Stomach (tissue), 9 donors: Measurements from ENCODE around the gene LRCH1. TPM values are rescaled to one million over a fixed set of nuclear protein-coding genes. Genes with fewer than 3 reads are reported as not detected.

ENCODE experiments used
- DNase-seq, 2 donors: peaks; one replicate each; pipeline versions ENCODE4 v3.0.0 to v3.0.0-alpha.2; 2013 to 2019
- H3K27ac ChIP-seq, 5 donors: fragments of 200-600 bp in 4 of 5; sonication (generic) in 4 of 5; one replicate each; pipeline ENCODE4 v1.5.1; 2013 to 2019; ENCODE audit warnings: mild to moderate bottlenecking in 1 of 5, moderate library complexity in 1 of 5
- H3K27me3 ChIP-seq, 3 donors: fragments of 200-600 bp; sonication (generic); one replicate each; pipeline ENCODE4 v1.5.1; 2017 to 2019; ENCODE audit warnings: mixed run types in 1 of 3
- H3K36me3 ChIP-seq, 4 donors: fragments of 200-600 bp; sonication (generic); 1 replicate in 3 of 4; 2 replicates in 1 of 4; pipeline ENCODE4 v1.5.1; 2016 to 2019
- H3K4me1 ChIP-seq, 4 donors: fragments of 200-600 bp; sonication (generic); one replicate each; pipeline ENCODE4 v1.5.1; 2016 to 2019
- H3K4me3 ChIP-seq, 4 donors: fragments of 200-600 bp; sonication (generic) in 3 of 4; one replicate each; pipeline ENCODE4 v1.5.1; 2016 to 2019; ENCODE audit warnings: mild to moderate bottlenecking in 1 of 4
- H3K9me3 ChIP-seq, 4 donors: fragments of 200-600 bp; sonication (generic); one replicate each; pipeline ENCODE4 v1.5.1; 2016 to 2019
- EP300 ChIP-seq: sonication (generic); formaldehyde crosslinking; IDR thresholded peaks from one replicate; pipeline ENCODE4 v1.6.1; 2017; ENCODE audit warnings: antibody characterized with exemption
- POLR2A ChIP-seq, 4 donors: fragments of 450-650 bp; IDR thresholded peaks; one replicate each; pipeline ENCODE4 v1.6.1; 2016; ENCODE audit warnings: antibody characterized with exemption in 4 of 4, control low read depth in 2 of 4, mild to moderate bottlenecking in 1 of 4, moderate library complexity in 1 of 4
- POLR2AphosphoS5 ChIP-seq, 3 donors: sonication (generic); formaldehyde crosslinking; IDR thresholded peaks; one replicate each; pipeline ENCODE4 v1.6.1; 2016; ENCODE audit warnings: antibody characterized with exemption in 3 of 3
- WGBS, 5 donors: extraction: QIAGEN DNeasy Blood & Tissue Kit in 3 of 5; methylation state at CpG; one replicate each; pipeline versions ENCODE4 v1.1.5 to v1.1.7; 2013 to 2018; 5-methylcytosine and 5-hydroxymethylcytosine counted together
- intact Hi-C: fragments of 100-400 bp; cut with DNase I; formaldehyde crosslinking; loops from one replicate; pipeline ENCODE4 v1.15.1; 2023; ENCODE audit warnings: low total_unique reads
- polyA plus RNA-seq, 3 donors: library from polyadenylated mRNA; stranded (reverse); fragments of 200-250 nt; gene quantifications; one replicate each; pipeline ENCODE4 v1.2.3, GENCODE V29; 2013
- total RNA-seq, 5 donors: library from RNA; depleted of rRNA; stranded (reverse); fragments of >200 nt; gene quantifications; one replicate each; pipeline versions ENCODE4 v1.1.0 to v1.2.3, GENCODE V29; 2014 to 2016
- TF ChIP-seq, protein P1 (sequence below), 7 experiments: fragments of 450-650 bp in 4 of 7; fragments of 200-600 bp in 3 of 7; sonication (generic) in 3 of 7; IDR thresholded peaks; one replicate each; pipeline ENCODE4 v1.5.1; 2016 to 2019; ENCODE audit warnings: antibody characterized with exemption in 7 of 7, control low read depth in 2 of 7, mild to moderate bottlenecking in 1 of 7
- donor health status: healthy with polysubstance abuse.
- donor health status: Bipolar disorder and iron deficiency.
- donor health status: healthy.

LRCH1 gene
- total and polyA plus RNA-seq, 8 donors: 5.4 to 70.6 (median 19.4) TPM

DNA sequence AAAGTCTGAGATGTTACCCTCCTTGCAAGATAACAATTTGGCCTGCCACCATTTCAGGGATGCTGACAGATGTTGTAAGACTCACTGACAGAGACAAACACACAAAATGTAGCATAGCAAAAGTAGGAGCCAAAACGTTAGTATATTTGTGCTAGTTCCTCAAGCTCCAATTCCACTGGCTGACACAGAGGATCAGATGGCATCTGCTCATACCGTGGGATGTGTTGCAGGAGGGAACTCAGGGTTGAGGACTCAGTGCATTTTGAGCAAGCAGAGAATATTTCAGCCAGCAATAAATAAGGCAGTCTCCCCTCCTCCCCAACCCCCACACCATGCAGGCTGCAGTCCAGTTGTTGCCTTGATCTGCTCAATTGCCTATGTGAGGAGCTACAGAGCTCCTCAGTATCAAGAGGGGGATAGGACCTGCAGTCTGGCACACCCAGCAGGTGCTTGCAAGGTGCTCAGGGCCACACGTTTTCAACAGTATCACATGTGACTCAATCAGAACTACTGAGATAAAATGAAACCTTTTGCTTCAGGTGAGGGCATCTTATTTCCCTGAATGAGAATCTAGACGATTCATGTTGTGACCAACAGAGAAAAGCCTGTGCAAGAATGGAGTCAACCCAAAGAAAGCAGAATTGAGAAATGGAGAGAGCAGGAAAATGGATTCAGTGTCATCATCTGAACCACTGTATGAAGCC, 23.6 kb upstream of the LRCH1 start:
- Histone ChIP-seq H3K9me3 (no peaks in the 10 kb centered on the region), H3K4me3 (no peak overlapping the region), H3K27me3 (no peaks in the 10 kb centered on the region), H3K36me3 (no peaks in the 10 kb centered on the region), H3K4me1 (peaks cover 0 to 18% (median 5%) of the 10 kb centered on the region in 4 donors), H3K27ac (no peak overlapping the region)
- 55 to 71% (median 65%) methylated on average over 4 of the region's 4 CpGs for WGBS, 5 donors
- intact Hi-C loops: no loop called here
- TF ChIP-seq POLR2A (IDR thresholded peaks at IDR 0.05) (no peak), EP300 (no peak), POLR2AphosphoS5 (IDR thresholded peaks at IDR 0.05) (no peak)
- TF ChIP-seq, protein P1, sequence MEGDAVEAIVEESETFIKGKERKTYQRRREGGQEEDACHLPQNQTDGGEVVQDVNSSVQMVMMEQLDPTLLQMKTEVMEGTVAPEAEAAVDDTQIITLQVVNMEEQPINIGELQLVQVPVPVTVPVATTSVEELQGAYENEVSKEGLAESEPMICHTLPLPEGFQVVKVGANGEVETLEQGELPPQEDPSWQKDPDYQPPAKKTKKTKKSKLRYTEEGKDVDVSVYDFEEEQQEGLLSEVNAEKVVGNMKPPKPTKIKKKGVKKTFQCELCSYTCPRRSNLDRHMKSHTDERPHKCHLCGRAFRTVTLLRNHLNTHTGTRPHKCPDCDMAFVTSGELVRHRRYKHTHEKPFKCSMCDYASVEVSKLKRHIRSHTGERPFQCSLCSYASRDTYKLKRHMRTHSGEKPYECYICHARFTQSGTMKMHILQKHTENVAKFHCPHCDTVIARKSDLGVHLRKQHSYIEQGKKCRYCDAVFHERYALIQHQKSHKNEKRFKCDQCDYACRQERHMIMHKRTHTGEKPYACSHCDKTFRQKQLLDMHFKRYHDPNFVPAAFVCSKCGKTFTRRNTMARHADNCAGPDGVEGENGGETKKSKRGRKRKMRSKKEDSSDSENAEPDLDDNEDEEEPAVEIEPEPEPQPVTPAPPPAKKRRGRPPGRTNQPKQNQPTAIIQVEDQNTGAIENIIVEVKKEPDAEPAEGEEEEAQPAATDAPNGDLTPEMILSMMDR (IDR thresholded peaks at IDR 0.05): no peak
- no peak for DNase-seq

DNA sequence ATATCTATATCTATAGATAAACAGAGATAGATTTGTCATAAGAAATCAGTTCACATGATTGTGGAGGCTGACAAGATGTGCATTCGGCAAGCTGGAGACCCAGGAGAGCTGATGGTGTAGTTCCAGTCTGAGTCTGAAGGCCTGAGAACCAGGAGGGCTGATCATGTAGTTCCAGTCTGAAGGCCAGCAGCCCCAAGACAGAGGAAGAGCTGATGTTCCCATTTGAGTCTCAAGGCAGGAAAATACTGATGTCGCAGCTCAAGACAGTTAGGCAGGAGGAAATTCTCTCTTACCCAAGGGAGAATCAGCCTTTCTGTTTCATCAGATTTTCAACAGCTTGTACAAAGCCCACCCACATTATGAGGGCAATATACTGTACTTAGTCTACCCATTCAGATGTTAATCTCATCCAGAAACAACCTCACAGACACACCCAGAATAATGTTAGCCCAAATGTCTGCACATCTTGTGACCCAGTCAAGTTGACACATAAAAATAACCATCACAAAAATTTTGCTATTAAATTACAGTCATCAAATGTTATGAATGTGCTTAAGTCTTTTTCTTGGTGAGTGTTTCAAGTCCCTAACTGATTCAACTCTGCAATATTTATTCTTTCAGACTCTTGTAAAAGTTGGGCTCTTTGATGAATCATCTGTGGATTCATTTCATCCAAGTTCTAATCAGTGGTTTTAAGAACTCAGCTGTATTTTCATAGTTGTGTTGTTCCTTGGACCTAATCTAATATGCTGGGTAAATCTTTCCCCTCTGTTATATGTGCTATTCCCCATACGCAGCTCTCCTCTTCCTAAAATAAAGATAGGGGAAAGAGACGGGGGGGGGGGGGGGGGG, 22.7 kb upstream of the LRCH1 start:
- TF ChIP-seq POLR2A (IDR thresholded peaks at IDR 0.05): no peak
- TF ChIP-seq EP300: no peak
- no peak for TF ChIP-seq POLR2AphosphoS5 (IDR thresholded peaks at IDR 0.05)
- TF ChIP-seq, protein P1 (IDR thresholded peaks at IDR 0.05): no peak
- 48 to 67% (median 55%) methylated on average over 3 to 4 of the region's 4 CpGs for WGBS, 5 donors
- no peaks in the 10 kb centered on the region for H3K27me3 ChIP-seq
- H3K27ac ChIP-seq: peak overlapping the region in 1 of 5 donors; percentile 41
- H3K9me3 ChIP-seq: no peaks in the 10 kb centered on the region
- intact Hi-C loops: no loop called here
- no peak for DNase-seq
- no peaks in the 10 kb centered on the region for H3K36me3 ChIP-seq
- H3K4me1 ChIP-seq: peaks cover 0 to 18% (median 5%) of the 10 kb centered on the region in 4 donors
- H3K4me3 ChIP-seq: no peak overlapping the region

DNA sequence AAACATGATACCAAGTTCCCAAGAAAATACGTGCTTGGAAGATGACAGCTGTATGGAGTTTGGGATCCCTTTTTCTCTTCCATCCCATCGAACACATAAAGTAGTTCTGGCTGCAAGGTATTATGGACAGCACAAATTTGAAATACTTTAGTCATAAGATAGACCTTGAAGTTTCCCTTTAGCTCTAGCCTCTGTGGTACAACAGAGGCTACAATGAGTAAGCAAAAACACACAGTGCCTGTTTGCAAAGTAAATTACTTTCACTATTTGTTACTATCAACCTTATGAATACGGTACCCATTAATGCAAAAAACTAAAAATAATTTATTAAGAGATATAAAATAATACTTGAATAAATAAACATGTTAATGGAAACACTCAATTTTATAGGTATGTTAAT, 21.0 kb upstream of the LRCH1 start:
- H3K27ac ChIP-seq: no peak overlapping the region
- intact Hi-C loops: no loop called here
- H3K27me3 ChIP-seq: no peaks in the 10 kb centered on the region
- TF ChIP-seq, protein P1 (IDR thresholded peaks at IDR 0.05): no peak
- TF ChIP-seq POLR2A (IDR thresholded peaks at IDR 0.05) (no peak), EP300 (no peak), POLR2AphosphoS5 (IDR thresholded peaks at IDR 0.05) (no peak)
- no peak overlapping the region for H3K4me3 ChIP-seq
- WGBS, 5 donors: 66 to 78% (median 72%) methylated on average over 3 of the region's 3 CpGs
- H3K4me1 ChIP-seq: peaks cover 0 to 18% (median 5%) of the 10 kb centered on the region in 4 donors
- no peaks in the 10 kb centered on the region for H3K36me3 ChIP-seq
- H3K9me3 ChIP-seq: no peaks in the 10 kb centered on the region
- no peak for DNase-seq

DNA sequence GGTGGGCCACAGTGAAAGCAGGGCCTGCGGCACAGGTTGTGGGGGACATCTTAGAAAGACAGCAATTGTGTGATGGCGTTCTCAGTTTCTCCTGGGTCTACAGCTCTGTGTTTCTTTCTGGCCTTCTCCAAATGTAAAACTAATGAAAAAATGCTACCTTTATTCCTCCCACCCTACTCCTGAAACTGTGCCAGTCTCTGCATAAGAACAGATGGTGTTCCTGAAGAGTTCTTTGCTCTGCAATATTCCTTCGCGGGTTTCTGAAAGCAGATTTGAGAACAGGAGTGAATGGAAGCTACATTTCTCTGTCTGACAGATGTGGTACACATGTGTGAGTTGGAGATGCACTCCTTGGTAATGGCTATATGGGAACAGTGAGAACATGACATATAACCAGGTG, 18.0 kb upstream of the LRCH1 start:
- Histone ChIP-seq H3K4me3 (no peak overlapping the region), H3K27me3 (no peaks in the 10 kb centered on the region), H3K4me1 (peaks cover 0 to 18% (median 5%) of the 10 kb centered on the region in 4 donors), H3K36me3 (no peaks in the 10 kb centered on the region), H3K9me3 (no peaks in the 10 kb centered on the region), H3K27ac (no peak overlapping the region)
- WGBS, 5 donors: 95 to 99% (median 98%) methylated on average over 4 of the region's 4 CpGs
- no peak for DNase-seq
- TF ChIP-seq POLR2AphosphoS5 (IDR thresholded peaks at IDR 0.05) (no peak), EP300 (no peak), POLR2A (IDR thresholded peaks at IDR 0.05) (no peak)
- TF ChIP-seq, protein P1 (IDR thresholded peaks at IDR 0.05): no peak
- intact Hi-C loops: no loop called here
